Brain microvascular endothelial cell (primary cell): ENCODE results near the gene MARCHF5.

Experiments
- DNase-seq: peaks from one replicate; pipeline ENCODE4 v3.0.0-alpha.2; 2020
- H3K27ac ChIP-seq: fragments of 250-450 bp; sonication (Bioruptor Pico); 2 replicates; pipeline ENCODE4 v1.5.1; 2020; ENCODE audit warnings: mild to moderate bottlenecking, moderate library complexity
- H3K27me3 ChIP-seq: fragments of 250-450 bp; sonication (Bioruptor Pico); replicated peaks from 2 replicates; pipeline ENCODE4 v1.5.1; 2020; ENCODE audit warnings: mild to moderate bottlenecking
- H3K36me3 ChIP-seq: fragments of 250-450 bp; sonication (Bioruptor Pico); replicated peaks from 2 replicates; pipeline ENCODE4 v1.5.1; 2020; ENCODE audit warnings: mild to moderate bottlenecking
- H3K4me3 ChIP-seq: 2 replicates; pipeline ENCODE4 v1.5.1; 2011; ENCODE audit warnings: low read depth, mild to moderate bottlenecking, control low read depth, low read length, moderate library complexity
- in situ Hi-C: cut with HindIII; loops from 2 replicates; pipeline ENCODE4 v1.10.0; 2017; ENCODE audit warnings: low sequenced_read_pairs, low pct_ligation_motif_present
- TF ChIP-seq, protein P1 (sequence below): IDR thresholded peaks from 2 replicates; pipeline ENCODE4 v1.5.1; 2011; ENCODE audit warnings: low read depth, mild to moderate bottlenecking, moderate library complexity, low read length, control low read depth, inconsistent platforms; ENCODE audit errors: missing control alignments

Gene MARCHF5

DNA sequence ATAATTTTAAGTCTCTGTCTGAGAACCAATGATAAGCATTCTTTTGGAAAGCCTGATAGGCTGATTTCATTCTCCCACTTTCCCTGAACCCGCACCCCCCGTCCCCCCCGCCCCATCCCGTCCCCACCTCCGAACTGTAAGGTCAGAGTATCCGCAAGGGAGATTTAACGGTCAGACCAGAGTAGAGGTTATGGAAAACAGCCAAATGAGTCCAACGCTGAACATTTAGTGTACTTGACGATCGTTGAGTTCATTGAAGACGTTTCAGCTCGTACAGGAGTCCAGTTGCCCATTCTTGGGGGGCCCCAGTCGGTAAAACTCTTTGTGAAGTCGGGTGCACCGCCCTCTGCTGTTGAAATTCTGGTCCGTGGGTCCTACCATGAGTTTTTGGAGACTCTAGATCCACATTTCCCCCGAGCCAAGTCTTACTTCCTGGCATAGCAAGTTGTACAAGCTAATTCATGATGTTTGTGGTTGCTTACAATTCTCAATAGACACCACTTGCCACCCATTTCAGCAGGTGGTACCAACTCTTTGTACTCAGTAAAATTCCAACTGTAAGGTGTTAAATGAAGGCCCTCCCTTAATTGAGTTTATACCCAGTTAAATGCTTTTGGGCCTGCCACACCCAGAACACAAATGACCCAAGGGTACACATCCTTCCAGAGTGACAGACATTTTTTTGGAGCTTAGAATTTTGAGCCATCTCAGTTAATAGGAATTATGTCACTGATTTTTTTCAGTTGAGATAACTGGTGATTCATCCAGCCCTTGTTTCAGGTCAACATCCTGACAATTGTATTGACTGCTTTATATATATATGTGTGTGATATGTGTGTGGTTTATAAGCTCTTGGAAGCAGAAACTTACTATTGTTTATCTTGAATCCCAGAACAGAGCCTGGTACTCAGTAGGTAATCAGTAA lies 1.2 kb downstream of the MARCHF5 start:
- Histone ChIP-seq H3K27ac (peak overlapping the region; percentile 87), H3K27me3 (no peaks in the 10 kb centered on the region), H3K36me3 (peaks cover 3% of the 10 kb centered on the region), H3K4me3 (peak overlapping the region; percentile 92)
- TF ChIP-seq, protein P1, sequence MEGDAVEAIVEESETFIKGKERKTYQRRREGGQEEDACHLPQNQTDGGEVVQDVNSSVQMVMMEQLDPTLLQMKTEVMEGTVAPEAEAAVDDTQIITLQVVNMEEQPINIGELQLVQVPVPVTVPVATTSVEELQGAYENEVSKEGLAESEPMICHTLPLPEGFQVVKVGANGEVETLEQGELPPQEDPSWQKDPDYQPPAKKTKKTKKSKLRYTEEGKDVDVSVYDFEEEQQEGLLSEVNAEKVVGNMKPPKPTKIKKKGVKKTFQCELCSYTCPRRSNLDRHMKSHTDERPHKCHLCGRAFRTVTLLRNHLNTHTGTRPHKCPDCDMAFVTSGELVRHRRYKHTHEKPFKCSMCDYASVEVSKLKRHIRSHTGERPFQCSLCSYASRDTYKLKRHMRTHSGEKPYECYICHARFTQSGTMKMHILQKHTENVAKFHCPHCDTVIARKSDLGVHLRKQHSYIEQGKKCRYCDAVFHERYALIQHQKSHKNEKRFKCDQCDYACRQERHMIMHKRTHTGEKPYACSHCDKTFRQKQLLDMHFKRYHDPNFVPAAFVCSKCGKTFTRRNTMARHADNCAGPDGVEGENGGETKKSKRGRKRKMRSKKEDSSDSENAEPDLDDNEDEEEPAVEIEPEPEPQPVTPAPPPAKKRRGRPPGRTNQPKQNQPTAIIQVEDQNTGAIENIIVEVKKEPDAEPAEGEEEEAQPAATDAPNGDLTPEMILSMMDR, result peak; percentile 71
- in situ Hi-C loops, result no loop called here
- DNase-seq, result peak; percentile 52

DNA sequence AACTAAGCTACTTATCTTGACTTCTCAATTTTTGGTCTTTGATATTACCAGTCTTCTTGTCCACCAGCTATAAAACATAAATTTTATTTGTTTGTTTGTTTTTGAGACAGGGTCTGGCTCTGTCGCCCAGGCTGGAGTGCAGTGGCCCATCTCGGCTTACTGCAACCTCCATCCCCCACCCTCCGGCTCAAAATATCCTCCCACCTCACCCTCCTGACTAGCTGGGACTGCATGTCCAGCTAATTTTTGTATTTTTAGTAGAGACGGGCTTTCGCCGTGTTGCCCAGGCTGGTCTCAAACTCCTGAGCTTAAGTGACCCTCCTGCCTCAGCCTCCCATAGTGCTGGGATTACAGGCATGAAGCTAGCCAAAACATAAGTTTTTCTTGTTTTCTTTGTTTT lies 7.5 kb downstream of the MARCHF5 start:
- DNase-seq, result no peak
- H3K36me3 ChIP-seq, result peaks cover 2% of the 10 kb centered on the region
- no peak overlapping the region for H3K4me3 ChIP-seq
- no peaks in the 10 kb centered on the region for H3K27me3 ChIP-seq
- TF ChIP-seq, protein P1, result no peak
- in situ Hi-C loops, result no loop called here
- no peak overlapping the region for H3K27ac ChIP-seq

DNA sequence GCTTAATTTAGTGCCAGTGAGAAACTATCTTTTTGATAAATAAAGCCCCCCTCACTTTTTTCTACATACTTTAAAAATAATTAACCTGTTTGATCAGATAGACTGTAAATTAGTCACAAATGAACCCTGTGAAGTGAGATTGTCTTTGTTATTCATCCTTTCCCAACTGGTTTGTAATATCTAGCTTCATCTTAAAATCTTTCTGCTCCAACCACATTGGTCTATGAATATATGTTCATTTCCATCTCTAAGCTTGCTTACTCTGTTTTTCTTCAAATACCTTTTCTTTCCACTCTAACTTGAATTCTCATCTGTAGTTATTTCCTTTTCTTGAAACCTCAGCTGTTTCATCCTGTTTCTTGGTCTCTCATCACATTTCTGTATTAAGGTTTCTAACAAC lies 12.1 kb downstream of the MARCHF5 start:
- TF ChIP-seq, protein P1, result no peak
- Histone ChIP-seq H3K27ac (no peak overlapping the region), H3K4me3 (no peak overlapping the region), H3K36me3 (no peaks in the 10 kb centered on the region), H3K27me3 (no peaks in the 10 kb centered on the region)
- in situ Hi-C loops, result no loop called here
- DNase-seq, result no peak

DNA sequence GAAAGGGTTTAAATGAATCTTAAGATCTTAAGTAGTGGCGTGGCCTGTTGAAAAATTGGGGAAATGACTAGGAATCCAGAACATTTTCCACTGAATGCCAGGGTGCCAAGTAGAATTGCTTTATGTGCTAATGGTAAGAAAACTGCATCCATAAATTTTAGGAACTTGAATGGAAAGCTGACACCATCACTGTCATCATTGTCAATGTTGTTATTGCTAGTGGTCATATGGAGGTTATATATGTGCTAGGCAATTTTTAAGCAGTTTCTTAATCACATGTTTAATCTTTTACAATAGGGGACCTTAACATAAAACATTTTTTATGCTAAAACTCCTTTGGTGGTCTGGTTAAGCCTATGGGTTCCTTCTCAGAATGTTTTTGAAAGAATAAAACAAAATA lies 13.1 kb downstream of the MARCHF5 start:
- DNase-seq, result no peak
- no peaks in the 10 kb centered on the region for H3K36me3 ChIP-seq
- no peak overlapping the region for H3K27ac ChIP-seq
- in situ Hi-C loops, result no loop called here
- no peak overlapping the region for H3K4me3 ChIP-seq
- TF ChIP-seq, protein P1, result no peak
- no peaks in the 10 kb centered on the region for H3K27me3 ChIP-seq

DNA sequence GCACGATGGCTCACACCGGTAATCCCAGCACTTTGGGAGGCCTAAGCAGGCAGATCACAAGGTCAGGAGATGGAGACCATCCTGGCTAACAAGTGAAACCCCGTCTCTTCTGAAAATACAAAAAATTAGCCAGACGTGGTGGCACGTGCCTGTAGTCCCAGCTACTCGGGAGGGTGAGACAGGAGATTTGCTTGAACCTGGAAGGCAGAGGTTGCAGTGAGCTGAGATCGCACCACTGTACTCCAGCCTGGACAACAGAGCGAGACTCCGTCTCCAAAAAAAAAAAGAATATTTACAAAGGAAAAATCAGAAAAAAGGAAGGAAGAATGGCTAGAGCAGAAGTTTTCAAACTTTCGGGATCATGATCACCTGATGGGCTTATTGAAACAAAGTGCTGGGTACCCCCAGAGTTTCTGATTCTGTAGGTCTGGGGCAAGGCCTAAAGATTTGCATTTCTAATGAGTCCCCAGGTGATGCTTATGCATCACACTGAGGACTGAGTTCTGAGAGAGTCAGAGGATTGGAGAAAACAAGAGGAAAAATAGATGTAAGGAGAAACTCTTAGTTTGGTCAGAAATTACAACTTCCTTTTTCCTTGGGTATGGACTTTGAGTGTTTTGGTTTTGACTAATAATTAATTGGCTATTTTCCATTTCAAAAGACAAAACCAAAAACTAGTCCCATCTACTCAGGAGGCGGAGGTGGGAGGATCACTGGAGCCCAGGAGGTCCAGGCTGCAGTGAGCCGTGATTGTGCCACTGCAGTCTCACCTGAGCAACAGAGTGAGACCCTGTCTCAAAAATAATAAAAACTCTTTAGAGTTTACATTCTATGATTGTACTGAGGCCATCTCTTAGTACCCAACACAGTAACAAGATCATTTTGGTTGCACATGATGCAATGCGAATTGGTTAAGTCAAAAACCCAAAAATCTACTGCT lies 14.4 kb downstream of the MARCHF5 start:
- no peaks in the 10 kb centered on the region for H3K36me3 ChIP-seq
- in situ Hi-C loops, result no loop called here
- DNase-seq, result no peak
- TF ChIP-seq, protein P1, result no peak
- H3K27ac ChIP-seq, result no peak overlapping the region
- no peaks in the 10 kb centered on the region for H3K27me3 ChIP-seq
- no peak overlapping the region for H3K4me3 ChIP-seq
